ENCODE data around the gene OR51A4. TPM values are rescaled to one million over a fixed set of nuclear protein-coding genes. Genes with fewer than 3 reads are reported as not detected.

The OR51A4 gene
- total and polyA plus RNA-seq, 4 donors, result not detected

GRCh38 chr11:4916581-4916980 lies 30.8 kb downstream of the OR51A4 start:
- Histone ChIP-seq H3K4me1 (ENCODE audit: control insufficient read depth in 1 of 2, insufficient read depth in 2 of 2, low read length in 2 of 2) (no peaks in the 10 kb centered on the region), H3K36me3 (ENCODE audit: control insufficient read depth in 1 of 2, insufficient read depth in 2 of 2, low read length in 1 of 2) (no peaks in the 10 kb centered on the region), H3K27ac (ENCODE audit: low read depth in 1 of 2, low read length in 2 of 2) (no peak overlapping the region), H3K9me3 (ENCODE audit: control insufficient read depth, low read length) (no peaks in the 10 kb centered on the region), H3K27me3 (ENCODE audit: control insufficient read depth in 1 of 2, insufficient read depth in 2 of 2, low read length in 1 of 2) (no peaks in the 10 kb centered on the region), H3K4me3 (ENCODE audit: low read length in 2 of 2) (no peak overlapping the region)
- ATAC-seq (ENCODE audit: low FRiP score), result no peak
- intact Hi-C loops (cut with DNase I), result no loop called here
- DNase-seq, result no peak

GRCh38 chr11:4903484-4903883 lies 43.9 kb downstream of the OR51A4 start, which contains the start of gene OR51A7:
OR51A7 (plus strand) TSS chr11:4903783; CDS start chr11:4907370, 3,587 bp downstream.
- no peaks in the 10 kb centered on the region for H3K27me3 ChIP-seq (ENCODE audit: control insufficient read depth in 1 of 2, insufficient read depth in 2 of 2, low read length in 1 of 2)
- DNase-seq (no peak), ATAC-seq (ENCODE audit: low FRiP score) (no peak)
- no peaks in the 10 kb centered on the region for H3K4me1 ChIP-seq (ENCODE audit: control insufficient read depth in 1 of 2, insufficient read depth in 2 of 2, low read length in 2 of 2)
- no peaks in the 10 kb centered on the region for H3K36me3 ChIP-seq (ENCODE audit: control insufficient read depth in 1 of 2, insufficient read depth in 2 of 2, low read length in 1 of 2)
- H3K27ac ChIP-seq (ENCODE audit: low read depth in 1 of 2, low read length in 2 of 2), result no peak within 1 kb of the TSS
- peaks cover 1% of the 10 kb centered on the region for H3K9me3 ChIP-seq (ENCODE audit: control insufficient read depth, low read length)
- intact Hi-C loops (cut with DNase I), result no loop called here
- H3K4me3 ChIP-seq (ENCODE audit: low read length in 2 of 2), result no peak within 1 kb of the TSS

Other genes starting within 250 kb of the OR51A4 start
- gene OR51E2, start 249.8 kb downstream of the OR51A4 start, total RNA-seq, result 1 to 10 TPM in 1 of 2 donors, under 1 TPM in 1; 0.51 to 1.2 TPM
- gene OR51E2, start 249.8 kb downstream of the OR51A4 start, polyA plus RNA-seq, result not detected
- not detected for gene MMP26, start 242.8 kb downstream of the OR51A4 start, total RNA-seq
- gene MMP26, start 242.8 kb downstream of the OR51A4 start, polyA plus RNA-seq, result not detected
- not detected for gene OR51F1, start 177.7 kb downstream of the OR51A4 start, total RNA-seq
- not detected for gene OR51F1, start 177.7 kb downstream of the OR51A4 start, polyA plus RNA-seq
- gene OR52R1, start 143.2 kb downstream of the OR51A4 start, total RNA-seq, result not detected
- gene OR52R1, start 143.2 kb downstream of the OR51A4 start, polyA plus RNA-seq, result not detected
- not detected for gene OR51F2, start 126.3 kb downstream of the OR51A4 start, total RNA-seq
- under 1 TPM in 1 of 2 donors, not detected in 1; 0.50 TPM for gene OR51F2, start 126.3 kb downstream of the OR51A4 start, polyA plus RNA-seq
- not detected for gene OR51S1, start 98.4 kb downstream of the OR51A4 start, total RNA-seq
- not detected for gene OR51S1, start 98.4 kb downstream of the OR51A4 start, polyA plus RNA-seq
- gene OR51T1, start 65.7 kb downstream of the OR51A4 start, total RNA-seq, result not detected
- not detected for gene OR51T1, start 65.7 kb downstream of the OR51A4 start, polyA plus RNA-seq
- gene OR51A7, start 43.8 kb downstream of the OR51A4 start, total RNA-seq, result not detected
- gene OR51A7, start 43.8 kb downstream of the OR51A4 start, polyA plus RNA-seq, result not detected
- gene OR51G2, start 28.3 kb downstream of the OR51A4 start, total RNA-seq, result not detected
- not detected for gene OR51G2, start 28.3 kb downstream of the OR51A4 start, polyA plus RNA-seq
- gene OR51G1, start 23.3 kb downstream of the OR51A4 start, total RNA-seq, result not detected
- not detected for gene OR51G1, start 23.3 kb downstream of the OR51A4 start, polyA plus RNA-seq
- gene OR51A2, start 8.1 kb upstream of the OR51A4 start, total RNA-seq, result not detected
- gene OR51A2, start 8.1 kb upstream of the OR51A4 start, polyA plus RNA-seq, result not detected
- gene OR51L1, start 47.2 kb upstream of the OR51A4 start, total RNA-seq, result not detected
- gene OR51L1, start 47.2 kb upstream of the OR51A4 start, polyA plus RNA-seq, result not detected
- gene OR52J3, start 98.9 kb upstream of the OR51A4 start, total RNA-seq, result not detected
- not detected for gene OR52J3, start 98.9 kb upstream of the OR51A4 start, polyA plus RNA-seq
- not detected for gene OR52E2, start 112.0 kb upstream of the OR51A4 start, total RNA-seq
- not detected for gene OR52E2, start 112.0 kb upstream of the OR51A4 start, polyA plus RNA-seq
- not detected for gene OR52E1, start 122.0 kb upstream of the OR51A4 start, total RNA-seq
- not detected for gene OR52E1, start 122.0 kb upstream of the OR51A4 start, polyA plus RNA-seq
- not detected for gene OR52A5, start 190.8 kb upstream of the OR51A4 start, total RNA-seq
- gene OR52A5, start 190.8 kb upstream of the OR51A4 start, polyA plus RNA-seq, result not detected
- not detected for gene OR52A1, start 207.2 kb upstream of the OR51A4 start, total RNA-seq
- not detected for gene OR52A1, start 207.2 kb upstream of the OR51A4 start, polyA plus RNA-seq